GM18520 (cell line): ENCODE data around the gene TP53I13.

ENCODE experiments used
- ATAC-seq: cut with Tn5 transposase; IDR thresholded peaks from one replicate; pipeline ENCODE4 v1.9.1; 2021; ENCODE audit not compliant: unreplicated experiment

The TP53I13 gene

GRCh38 chr17:29592850-29593551 is 24.5 kb downstream of the TP53I13 start, which contains the start of gene ANKRD13B:
Gene ANKRD13B (plus strand): TSS chr17:29593132. CDS start chr17:29593622, 490 bp downstream.
- no peak for ATAC-seq

GRCh38 chr17:29593591-29594518 is 25.4 kb downstream of the TP53I13 start:
- no peak for ATAC-seq

- no peak for ATAC-seq
These were observed 26.1 kb downstream of the TP53I13 start for GRCh38 chr17:29594519-29595090.

- ATAC-seq: no peak
These were observed 26.8 kb downstream of the TP53I13 start for GRCh38 chr17:29595107-29595942.

- no peak for ATAC-seq
These were observed 27.7 kb downstream of the TP53I13 start for GRCh38 chr17:29595943-29596774.

- ATAC-seq: no peak
These were observed 28.3 kb downstream of the TP53I13 start for GRCh38 chr17:29596811-29597210.

- ATAC-seq: no peak
These were observed 29.1 kb downstream of the TP53I13 start for GRCh38 chr17:29597361-29598172.

GRCh38 chr17:29603109-29603674 is 34.7 kb downstream of the TP53I13 start:
- no peak for ATAC-seq

- no peak for ATAC-seq
These were observed 39.2 kb downstream of the TP53I13 start for GRCh38 chr17:29607557-29608195.

GRCh38 chr17:29608986-29609385 is 40.5 kb downstream of the TP53I13 start:
- no peak for ATAC-seq

GRCh38 chr17:29610395-29610794 is 41.9 kb downstream of the TP53I13 start:
- ATAC-seq: no peak

- ATAC-seq: no peak
These were observed 43.0 kb downstream of the TP53I13 start for GRCh38 chr17:29611351-29612093.

- no peak for ATAC-seq
These were observed 43.5 kb downstream of the TP53I13 start for GRCh38 chr17:29612094-29612403.

- ATAC-seq: no peak
These were observed 44.1 kb downstream of the TP53I13 start for GRCh38 chr17:29612404-29613280.

- no peak for ATAC-seq
These were observed 44.9 kb downstream of the TP53I13 start for GRCh38 chr17:29613352-29613837.

GRCh38 chr17:29613856-29614255 is 45.4 kb downstream of the TP53I13 start:
- ATAC-seq: no peak
